Activated B cell treated with CpG ODN at 0.5 μM for 24 hours (primary cell): ENCODE data around the gene MFAP4. TPM values are rescaled to one million over a fixed set of nuclear protein-coding genes. Genes with fewer than 3 reads are reported as not detected.
A peak's percentile ranks its signal among the peaks of the same experiment; 100 is the strongest.

Source experiments
- ATAC-seq: fragments of 200-7000 bp; cut with Tn5 transposase; one replicate; pipeline ENCODE4 v1.10.0; 2021; ENCODE audit warnings: low read depth, mild to moderate bottlenecking, moderate library complexity
- CTCF ChIA-PET: fragments of 350-600 bp; sonication (Branson Sonifier 250); formaldehyde crosslinking; loops from one replicate; lab custom pipeline; 2021; ENCODE audit warnings: antibody characterized with exemption; lab: Charles Lee
- POLR2A ChIA-PET: fragments of 350-600 bp; sonication (Branson Sonifier 250); formaldehyde crosslinking; loops from one replicate; lab custom pipeline; 2021; ENCODE audit warnings: antibody characterized with exemption; lab: Charles Lee
- DNase-seq: peaks from one replicate; pipeline ENCODE4 v3.0.0; 2022
- H3K27ac Mint-ChIP-seq: one replicate; pipeline ENCODE4 v1.8.0; 2020; ENCODE audit warnings: mixed read lengths
- H3K27me3 Mint-ChIP-seq: one replicate; pipeline ENCODE4 v1.8.0; 2021; ENCODE audit warnings: mixed read lengths
- H3K36me3 Mint-ChIP-seq: one replicate; pipeline ENCODE4 v1.8.0; 2021; ENCODE audit warnings: low read depth, mixed read lengths
- H3K4me1 Mint-ChIP-seq: one replicate; pipeline ENCODE4 v1.8.0; 2021; ENCODE audit warnings: mixed read lengths
- H3K4me3 Mint-ChIP-seq: one replicate; pipeline ENCODE4 v1.8.0; 2020; ENCODE audit warnings: mild to moderate bottlenecking, mixed read lengths
- H3K9me3 Mint-ChIP-seq: one replicate; pipeline ENCODE4 v1.8.0; 2020; ENCODE audit warnings: mixed read lengths
- intact Hi-C: fragments of 100-400 bp; cut with micrococcal nuclease; formaldehyde crosslinking; loops from one replicate; pipeline ENCODE4 v1.15.1; 2024
- total RNA-seq: library from RNA; stranded (reverse); gene quantifications from 2 replicates; pipeline ENCODE4 v1.2.3, GENCODE V29; 2022
- TF ChIP-seq, protein P1 (sequence below): fragments of 200-600 bp; IDR thresholded peaks from one replicate; pipeline ENCODE4 v1.8.0; 2022; ENCODE audit warnings: antibody characterized with exemption, mild to moderate bottlenecking

Gene MFAP4
- total RNA-seq, 1 donor from 2014 or later: not detected

DNA sequence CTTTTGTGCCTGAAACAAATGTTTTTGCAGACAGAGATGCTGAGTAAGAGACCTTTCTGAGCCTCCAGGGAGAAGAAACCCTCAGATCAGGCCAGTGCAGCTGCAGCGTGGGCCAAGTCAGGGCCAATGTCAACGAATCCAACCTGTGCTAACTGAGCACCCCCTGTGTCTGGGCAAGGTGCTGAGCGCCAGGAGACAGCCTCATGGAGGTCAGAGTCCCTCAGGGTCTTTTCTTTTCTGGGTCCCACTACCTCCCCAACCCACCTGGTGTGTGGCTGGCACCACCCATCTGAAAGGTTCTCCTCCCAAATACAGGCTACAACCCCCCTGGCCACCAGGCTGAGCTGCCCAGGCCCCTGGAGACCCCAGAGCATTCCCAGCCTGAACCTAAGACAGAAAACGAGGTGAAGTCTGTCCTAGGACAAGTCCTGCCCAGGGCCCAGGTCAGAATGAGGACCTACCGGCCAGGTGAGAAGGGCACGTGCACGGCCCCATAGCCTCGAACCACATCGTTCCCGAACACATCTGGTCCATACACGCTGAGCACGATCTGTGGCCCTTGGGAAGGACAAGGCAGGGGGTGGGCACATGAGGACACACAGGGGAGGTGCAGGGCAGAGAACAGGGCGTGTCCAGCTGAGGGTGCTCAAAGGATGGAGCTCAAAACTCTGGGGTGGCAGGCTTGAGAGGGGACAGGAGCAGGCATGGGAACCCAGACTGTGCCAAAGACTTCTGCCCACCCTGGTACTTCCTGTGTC lies 39.5 kb downstream of the MFAP4 start:
- CTCF ChIA-PET: interaction anchor here (0.7 kb wide), 1 partner anchor 9 kb away, joined by 3 read pairs; no protein-coding TSS in a partner anchor
- ATAC-seq: peak; percentile 40
- H3K27ac Mint-ChIP-seq: no peak overlapping the region

GRCh38 chr17:19346351-19347255 lies 40.4 kb downstream of the MFAP4 start:
- Mint-ChIP-seq H3K36me3 (no peaks in the 10 kb centered on the region), H3K4me1 (peaks cover 8% of the 10 kb centered on the region), H3K27me3 (peaks cover 5% of the 10 kb centered on the region), H3K9me3 (no peaks in the 10 kb centered on the region), H3K4me3 (no peak overlapping the region), H3K27ac (no peak overlapping the region)
- CTCF ChIA-PET: interaction anchor here (0.7 kb wide), 1 partner anchor 8 kb away, joined by 3 read pairs; no protein-coding TSS in a partner anchor
- POLR2A ChIA-PET: no interaction called here
- TF ChIP-seq, protein P1, sequence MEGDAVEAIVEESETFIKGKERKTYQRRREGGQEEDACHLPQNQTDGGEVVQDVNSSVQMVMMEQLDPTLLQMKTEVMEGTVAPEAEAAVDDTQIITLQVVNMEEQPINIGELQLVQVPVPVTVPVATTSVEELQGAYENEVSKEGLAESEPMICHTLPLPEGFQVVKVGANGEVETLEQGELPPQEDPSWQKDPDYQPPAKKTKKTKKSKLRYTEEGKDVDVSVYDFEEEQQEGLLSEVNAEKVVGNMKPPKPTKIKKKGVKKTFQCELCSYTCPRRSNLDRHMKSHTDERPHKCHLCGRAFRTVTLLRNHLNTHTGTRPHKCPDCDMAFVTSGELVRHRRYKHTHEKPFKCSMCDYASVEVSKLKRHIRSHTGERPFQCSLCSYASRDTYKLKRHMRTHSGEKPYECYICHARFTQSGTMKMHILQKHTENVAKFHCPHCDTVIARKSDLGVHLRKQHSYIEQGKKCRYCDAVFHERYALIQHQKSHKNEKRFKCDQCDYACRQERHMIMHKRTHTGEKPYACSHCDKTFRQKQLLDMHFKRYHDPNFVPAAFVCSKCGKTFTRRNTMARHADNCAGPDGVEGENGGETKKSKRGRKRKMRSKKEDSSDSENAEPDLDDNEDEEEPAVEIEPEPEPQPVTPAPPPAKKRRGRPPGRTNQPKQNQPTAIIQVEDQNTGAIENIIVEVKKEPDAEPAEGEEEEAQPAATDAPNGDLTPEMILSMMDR: no peak
- intact Hi-C loops: no loop called here
- ATAC-seq (peak; percentile 81), DNase-seq (no peak)

More for the DNA sequence above, 39.5 kb downstream of the MFAP4 start:
- no peak overlapping the region for H3K4me3 Mint-ChIP-seq
- DNase-seq: no peak
- POLR2A ChIA-PET: no interaction called here
- peaks cover 5% of the 10 kb centered on the region for H3K27me3 Mint-ChIP-seq
- intact Hi-C loops: no loop called here
- no peaks in the 10 kb centered on the region for H3K9me3 Mint-ChIP-seq
- H3K4me1 Mint-ChIP-seq: peaks cover 8% of the 10 kb centered on the region
- TF ChIP-seq, protein P1: no peak
- H3K36me3 Mint-ChIP-seq: no peaks in the 10 kb centered on the region

DNA sequence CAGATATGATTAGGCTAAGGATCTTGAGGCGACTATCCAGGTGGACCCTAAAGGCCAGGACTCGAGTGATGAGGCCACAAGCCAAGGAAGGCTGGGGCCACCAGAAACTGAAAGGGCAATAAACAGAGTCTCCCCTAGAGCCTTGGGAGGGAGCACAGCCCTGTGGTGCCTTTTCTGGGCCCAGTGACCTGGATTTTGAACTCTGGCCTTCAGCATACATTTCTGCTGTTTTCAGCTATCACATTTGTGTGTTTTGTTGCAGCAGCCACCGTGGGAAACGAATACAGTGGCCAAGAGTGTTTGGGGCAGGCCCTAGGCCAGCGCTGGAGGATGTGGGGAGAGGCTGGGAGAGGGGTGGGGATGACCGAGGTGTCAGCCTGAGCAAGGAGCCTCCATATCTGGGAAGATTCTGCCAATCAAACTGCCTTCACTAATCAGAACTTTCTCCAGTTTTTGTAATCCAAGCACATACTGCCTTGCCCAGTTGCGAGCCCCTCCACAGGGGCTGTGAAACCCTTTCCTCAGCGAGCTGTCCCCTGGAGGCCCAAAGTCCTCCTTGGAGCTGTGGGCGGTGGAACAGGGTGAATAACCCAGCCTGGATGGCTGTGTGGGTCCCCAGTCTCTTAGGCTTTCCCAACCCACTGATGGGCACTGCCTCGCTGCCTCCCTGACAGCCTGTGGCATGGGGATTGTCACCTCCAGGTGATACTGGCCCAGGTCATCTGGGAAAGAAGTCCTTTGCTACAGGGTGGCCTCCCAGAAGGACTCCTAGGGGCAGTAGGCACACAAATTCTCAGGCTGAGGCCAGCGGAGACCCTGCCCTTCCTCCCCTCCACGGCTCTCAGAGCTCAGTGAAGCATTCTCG lies 41.3 kb downstream of the MFAP4 start:
- POLR2A ChIA-PET: no interaction called here
- H3K9me3 Mint-ChIP-seq: no peaks in the 10 kb centered on the region

GRCh38 chr17:19345067-19345460 lies 41.9 kb downstream of the MFAP4 start:
- POLR2A ChIA-PET: no interaction called here
- no peaks in the 10 kb centered on the region for H3K9me3 Mint-ChIP-seq

More for the DNA sequence above, 41.3 kb downstream of the MFAP4 start:
- Mint-ChIP-seq H3K27me3 (peaks cover 5% of the 10 kb centered on the region), H3K27ac (no peak overlapping the region), H3K4me1 (peaks cover 8% of the 10 kb centered on the region), H3K36me3 (no peaks in the 10 kb centered on the region), H3K4me3 (no peak overlapping the region)
- DNase-seq: no peak
- CTCF ChIA-PET: no interaction called here
- no peak for ATAC-seq
- intact Hi-C loops: no loop called here
- TF ChIP-seq, protein P1: no peak

More at GRCh38 chr17:19345067-19345460, 41.9 kb downstream of the MFAP4 start:
- intact Hi-C loops: no loop called here
- CTCF ChIA-PET: no interaction called here
- no peak overlapping the region for H3K4me3 Mint-ChIP-seq
- ATAC-seq (no peak), DNase-seq (no peak)
- no peak overlapping the region for H3K27ac Mint-ChIP-seq
- peaks cover 2% of the 10 kb centered on the region for H3K27me3 Mint-ChIP-seq
- TF ChIP-seq, protein P1: no peak
- no peaks in the 10 kb centered on the region for H3K36me3 Mint-ChIP-seq
- peaks cover 8% of the 10 kb centered on the region for H3K4me1 Mint-ChIP-seq
